Fibroblast of lung (primary cell): ENCODE results near the gene PRKAG2. TPM values are rescaled to one million over a fixed set of nuclear protein-coding genes. Genes with fewer than 3 reads are reported as not detected.

Experiments used
- DNase-seq, 2 donors: peaks; one replicate each; pipeline versions ENCODE4 v3.0.0 to v3.0.0-alpha.2; 2010; ENCODE audit warnings: low read depth in 2 of 2
- H2AFZ ChIP-seq: 2 replicates; pipeline ENCODE4 v1.5.1; 2012; ENCODE audit warnings: low read length, control low read depth, inconsistent platforms
- H3K27ac ChIP-seq: 2 replicates; pipeline ENCODE4 v1.5.1; 2011; ENCODE audit warnings: low read length, control low read depth; ENCODE audit not compliant: insufficient read depth
- H3K27me3 ChIP-seq: 2 replicates; pipeline ENCODE4 v1.5.1; 2011; ENCODE audit warnings: mild to moderate bottlenecking, low read length; ENCODE audit not compliant: control insufficient read depth, insufficient read depth
- H3K36me3 ChIP-seq: 2 replicates; pipeline ENCODE4 v1.5.1; 2011; ENCODE audit warnings: low read length; ENCODE audit not compliant: control insufficient read depth, insufficient read depth
- H3K4me1 ChIP-seq: 2 replicates; pipeline ENCODE4 v1.5.1; 2011; ENCODE audit warnings: low read length; ENCODE audit not compliant: control insufficient read depth, insufficient read depth; ENCODE audit errors: extremely low read depth
- H3K4me2 ChIP-seq: 2 replicates; pipeline ENCODE4 v1.5.1; 2011; ENCODE audit warnings: low read length, control low read depth; ENCODE audit not compliant: insufficient read depth; ENCODE audit errors: extremely low read depth
- H3K4me3 ChIP-seq, 4 experiments: fragments of 200-600 bp in 1 of 4; sonication (generic) in 1 of 4; replicated peaks in 1 of 4; 2 replicates each; pipeline ENCODE4 v1.5.1; 2011 to 2016; ENCODE audit warnings: low read length in 4 of 4, low read depth in 3 of 4, mild to moderate bottlenecking in 3 of 4, control low read depth in 2 of 4, inconsistent platforms in 1 of 4, mixed read lengths in 1 of 4; ENCODE audit not compliant: insufficient read depth in 1 of 4; ENCODE audit errors: control extremely low read depth in 1 of 4
- H3K79me2 ChIP-seq: 2 replicates; pipeline ENCODE4 v1.5.1; 2012; ENCODE audit warnings: mild to moderate bottlenecking, low read length, inconsistent platforms; ENCODE audit not compliant: control insufficient read depth, insufficient read depth
- H3K9ac ChIP-seq: 2 replicates; pipeline ENCODE4 v1.5.1; 2011; ENCODE audit warnings: mild to moderate bottlenecking, low read length, control low read depth; ENCODE audit not compliant: insufficient read depth
- H3K9me3 ChIP-seq: 2 replicates; pipeline ENCODE4 v1.5.1; 2012; ENCODE audit warnings: low read depth, low read length; ENCODE audit not compliant: control insufficient read depth, insufficient read depth
- H4K20me1 ChIP-seq: 2 replicates; pipeline ENCODE4 v1.5.1; 2011; ENCODE audit warnings: low read length; ENCODE audit not compliant: control insufficient read depth, insufficient read depth; ENCODE audit errors: extremely low read depth
- CTCF ChIP-seq, 2 donors: IDR thresholded peaks in 1 of 2; conservative IDR thresholded peaks in 1 of 2; 1 replicate in 1 of 2; 2 replicates in 1 of 2; pipeline ENCODE4 v1.5.1; 2011 to 2012; ENCODE audit warnings: low read length in 2 of 2, control low read depth in 1 of 2, inconsistent platforms in 1 of 2, low read depth in 1 of 2, mild to moderate bottlenecking in 1 of 2
- EZH2 ChIP-seq: IDR thresholded peaks from 2 replicates; pipeline ENCODE4 v1.5.1; 2012; ENCODE audit warnings: low read length, control low read depth, mild to moderate bottlenecking; ENCODE audit errors: missing control alignments
- polyA minus RNA-seq: library from RNA; depleted of rRNA, polyadenylated mRNA; stranded (reverse); fragments of >200 nt; gene quantifications from 2 replicates; pipeline ENCODE4 v1.2.3, GENCODE V29; 2011; ENCODE audit warnings: low replicate concordance
- polyA plus RNA-seq, 2 donors: library from polyadenylated mRNA; depleted of rRNA in 1 of 2; stranded (reverse) in 1 of 2; unstranded in 1 of 2; fragments of >200 nt; gene quantifications; 2 replicates each; pipeline ENCODE4 v1.2.1, GENCODE V29; 2011 to 2012; ENCODE audit warnings: missing spikeins in 1 of 2
- total RNA-seq: library from RNA; depleted of rRNA; stranded (reverse); fragments of >200 nt; gene quantifications from 2 replicates; pipeline ENCODE4 v1.2.1, GENCODE V29; 2014

PRKAG2 gene
- total RNA-seq (8.0 and 11.9 TPM in 2 replicates), polyA plus RNA-seq (28.0 and 56.7 TPM in 2 replicates), polyA minus RNA-seq (2.2 and 6.9 TPM in 2 replicates)
- 19.2 and 33.4 TPM in 2 replicates for polyA plus RNA-seq (2012)

DNA sequence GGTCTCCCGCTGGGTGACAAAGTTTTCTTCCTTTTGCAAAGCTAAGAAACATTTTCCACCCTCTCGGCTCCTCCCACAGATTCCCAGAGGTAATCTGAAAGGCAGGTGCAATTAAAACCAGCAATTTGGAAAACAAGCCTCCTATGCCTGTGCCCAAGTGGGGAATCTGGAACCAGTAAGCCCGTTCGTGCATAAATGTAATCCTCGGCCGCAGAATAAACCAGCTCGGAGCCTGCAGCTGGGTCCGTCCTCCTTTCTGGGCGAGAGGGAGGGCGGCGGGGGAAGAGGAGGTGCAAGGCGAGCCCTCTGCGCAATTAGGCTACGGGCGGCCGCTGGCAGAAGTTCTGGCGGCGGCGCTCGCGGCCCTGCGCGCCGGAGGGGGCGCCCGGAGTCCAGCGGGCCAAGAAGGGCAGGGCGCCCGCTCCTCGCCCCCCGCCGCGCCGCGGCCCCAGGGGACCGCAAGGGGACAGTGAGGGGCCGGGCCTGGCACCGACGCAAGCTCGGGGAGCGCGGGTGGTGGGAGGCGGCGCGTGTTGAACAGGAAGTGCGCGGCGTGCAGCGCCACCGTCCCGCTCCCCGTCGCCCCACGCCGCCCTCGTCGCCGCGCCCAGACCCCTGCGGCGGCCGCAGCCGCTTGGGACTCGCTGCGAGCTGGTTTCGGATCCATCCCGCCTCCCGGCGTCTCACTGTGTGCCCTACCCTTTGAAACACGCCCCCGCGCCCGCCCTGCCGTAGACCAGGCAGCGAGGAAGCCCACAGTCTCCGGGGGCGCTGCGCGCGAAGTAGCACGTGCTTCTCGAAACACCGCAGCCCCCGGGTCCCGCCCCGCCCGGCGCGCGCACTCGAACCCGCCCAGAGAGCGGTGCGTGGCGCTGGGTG, at the start of gene PRKAG2:
Gene PRKAG2, minus strand, starts transcription at position 217 of the 879 bp plus-strand sequence. CDS start 495 bp downstream, outside the sequence.
- Histone ChIP-seq H3K9ac (no peak within 1 kb of the TSS), H2AFZ (peak within 1 kb of the TSS; percentile 38), H4K20me1 (no peaks in the 10 kb centered on the region), H3K9me3 (no peaks in the 10 kb centered on the region), H3K4me2 (peak within 1 kb of the TSS; percentile 83), H3K36me3 (no peaks in the 10 kb centered on the region), H3K27ac (no peak within 1 kb of the TSS), H3K4me1 (no peaks in the 10 kb centered on the region), H3K27me3 (peaks cover 20% of the 10 kb centered on the region), H3K4me3 (peak within 1 kb of the TSS; percentile 20 to 62 (median 52)), H3K79me2 (no peaks in the 10 kb centered on the region)
- peak; percentile 15 to 32 for DNase-seq
- TF ChIP-seq EZH2: peak; percentile 12
- TF ChIP-seq CTCF (conservative IDR thresholded peaks at IDR 0.05 in 1 of 2, IDR thresholded peaks at IDR 0.05 in 1 of 2; ENCODE audit: low read depth in 1 of 2, low read length in 2 of 2): no peak

- H3K4me3 ChIP-seq: no peak overlapping the region
- no peaks in the 10 kb centered on the region for H3K4me1 ChIP-seq
- no peak overlapping the region for H3K4me2 ChIP-seq
- H2AFZ ChIP-seq: no peak overlapping the region
- H3K9me3 ChIP-seq: no peaks in the 10 kb centered on the region
- no peaks in the 10 kb centered on the region for H3K27me3 ChIP-seq
- H3K79me2 ChIP-seq: no peaks in the 10 kb centered on the region
- H3K27ac ChIP-seq: no peak overlapping the region
- no peak overlapping the region for H3K9ac ChIP-seq
- TF ChIP-seq CTCF (conservative IDR thresholded peaks at IDR 0.05 in 1 of 2, IDR thresholded peaks at IDR 0.05 in 1 of 2; ENCODE audit: low read depth in 1 of 2, low read length in 2 of 2): no peak
- no peak for TF ChIP-seq EZH2
- no peaks in the 10 kb centered on the region for H4K20me1 ChIP-seq
- no peak for DNase-seq
- H3K36me3 ChIP-seq: no peaks in the 10 kb centered on the region
Measured at GRCh38 chr7:151926336-151926712, 49.4 kb upstream of the PRKAG2 start.

GRCh38 chr7:151925446-151926335, 48.8 kb upstream of the PRKAG2 start:
- H3K4me3 ChIP-seq: no peak overlapping the region
- no peak overlapping the region for H3K9ac ChIP-seq
- no peaks in the 10 kb centered on the region for H3K27me3 ChIP-seq
- DNase-seq: no peak
- no peak for TF ChIP-seq CTCF (conservative IDR thresholded peaks at IDR 0.05 in 1 of 2, IDR thresholded peaks at IDR 0.05 in 1 of 2; ENCODE audit: low read depth in 1 of 2, low read length in 2 of 2)
- TF ChIP-seq EZH2: no peak
- no peaks in the 10 kb centered on the region for H4K20me1 ChIP-seq
- no peak overlapping the region for H2AFZ ChIP-seq
- no peaks in the 10 kb centered on the region for H3K36me3 ChIP-seq
- no peak overlapping the region for H3K27ac ChIP-seq
- H3K79me2 ChIP-seq: no peaks in the 10 kb centered on the region
- H3K4me1 ChIP-seq: no peaks in the 10 kb centered on the region
- no peak overlapping the region for H3K4me2 ChIP-seq
- H3K9me3 ChIP-seq: no peaks in the 10 kb centered on the region
